Adrenal gland (tissue), 12 donors: ENCODE measurements around the gene ZNF135. TPM values are rescaled to one million over a fixed set of nuclear protein-coding genes. Genes with fewer than 3 reads are reported as not detected.

ENCODE experiments used
- DNase-seq, 7 donors: peaks; one replicate each; pipeline ENCODE4 v3.0.0-alpha.2; 2019 to 2020
- H3K27ac ChIP-seq, 5 donors: fragments of 200-600 bp; sonication (generic) in 4 of 5; 1 replicate in 3 of 5; 2 replicates in 2 of 5; pipeline versions ENCODE4 v1.5.1 to v1.8.0; 2016 to 2020; ENCODE audit warnings: mild to moderate bottlenecking in 1 of 5
- H3K27me3 ChIP-seq: fragments of 200-600 bp; 2 replicates; pipeline ENCODE4 v1.8.0; 2021
- H3K36me3 ChIP-seq, 2 donors: fragments of 200-600 bp; replicated peaks in 1 of 2; 1 replicate in 1 of 2; 2 replicates in 1 of 2; pipeline versions ENCODE4 v1.5.1 to v1.8.0; 2018 to 2022
- H3K4me1 ChIP-seq, 2 donors: fragments of 200-600 bp; replicated peaks in 1 of 2; 1 replicate in 1 of 2; 2 replicates in 1 of 2; pipeline versions ENCODE4 v1.5.1 to v1.8.0; 2018 to 2021
- H3K4me3 ChIP-seq, 4 donors: fragments of 200-600 bp; sonication (generic) in 3 of 4; one replicate each; pipeline ENCODE4 v1.5.1; 2016 to 2018
- H3K9me3 ChIP-seq, 3 donors: fragments of 200-600 bp; sonication (generic) in 1 of 3; replicated peaks in 1 of 3; 1 replicate in 2 of 3; 2 replicates in 1 of 3; pipeline versions ENCODE4 v1.5.1 to v1.8.0; 2016 to 2021
- POLR2A ChIP-seq, 2 donors: fragments of 450-650 bp; IDR thresholded peaks; one replicate each; pipeline ENCODE4 v1.6.1; 2017; ENCODE audit warnings: antibody characterized with exemption in 2 of 2, mild to moderate bottlenecking in 2 of 2, moderate library complexity in 1 of 2
- WGBS, 4 donors: extraction: QIAGEN DNeasy Blood & Tissue Kit in 2 of 4; methylation state at CpG; one replicate each; pipeline versions ENCODE4 v1.1.5 to v1.1.7; 2013 to 2017; 5-methylcytosine and 5-hydroxymethylcytosine counted together
- intact Hi-C, 2 donors: fragments of 100-400 bp; cut with DNase I; formaldehyde crosslinking; loops; one replicate each; pipeline versions ENCODE4 v1.14.1 to v1.15.0; 2022 to 2023
- polyA plus RNA-seq, 3 donors: library from polyadenylated mRNA; stranded (reverse); fragments of 200-250 nt in 2 of 3; fragments of 350-450 nt in 1 of 3; fragmentation: Illumina TruSeq in 1 of 3; extraction: RNeasy Lipid Tissue Mini Kit (QIAGEN cat#74804) in 1 of 3; gene quantifications; one replicate each; pipeline ENCODE4 v1.2.3, GENCODE V29; 2013 to 2014
- total RNA-seq, 9 donors: library from RNA; depleted of rRNA in 4 of 9; stranded (reverse); fragments of >200 nt in 4 of 9; fragments of 120-200 nt in 1 of 9; fragmentation: NEBNext Ultra II Directional in 1 of 9; extraction: Animal tissue kit (Norgen Biotek cat#: 25700) in 1 of 9; gene quantifications; one replicate each; pipeline versions ENCODE4 v1.1.0 to v1.2.4, GENCODE V29; 2013 to 2023
- TF ChIP-seq, protein P1 (sequence below), 6 experiments: fragments of 450-650 bp in 4 of 6; fragments of 200-600 bp in 2 of 6; sonication (generic) in 1 of 6; IDR thresholded peaks; 1 replicate in 5 of 6; 2 replicates in 1 of 6; pipeline versions ENCODE4 v1.5.1 to v1.8.0; 2016 to 2021; ENCODE audit warnings: antibody characterized with exemption in 6 of 6, mild to moderate bottlenecking in 2 of 6, moderate library complexity in 1 of 6
- donor health status: healthy with polysubstance abuse.
- donor health status: Bipolar disorder and iron deficiency.
- donor health status: DM: yes; HTN: yes; CAD: no.
- donor health status: DM: no; HTN: no; CAD: no.
- donor health status: DM: no; HTN: no; CAD: no.
- donor health status: DM: yes; HTN: yes; CAD: no.

ZNF135 gene
- total and polyA plus RNA-seq, 12 donors: 1.2 to 15.1 (median 4.5) TPM

DNA sequence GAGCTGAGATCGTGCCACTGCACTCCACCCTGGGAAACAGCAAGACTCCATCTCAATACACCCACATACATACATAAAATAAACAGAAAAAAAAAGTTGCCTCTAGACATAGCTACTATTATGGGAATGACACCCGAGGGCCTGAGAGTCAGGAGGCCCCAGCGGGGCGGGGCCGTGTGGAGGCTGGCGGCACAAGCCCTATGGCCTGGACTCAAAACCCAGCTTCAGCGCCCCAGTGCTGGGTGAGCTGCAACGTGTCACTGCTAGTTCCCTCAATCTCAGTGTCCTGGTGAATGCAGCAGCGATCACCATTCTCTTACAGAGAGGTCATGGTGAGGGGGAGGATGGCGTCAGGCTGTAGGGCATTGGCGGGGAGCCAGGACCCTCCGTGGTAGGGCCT, 34.4 kb upstream of the ZNF135 start:
- Histone ChIP-seq H3K27ac (no peak overlapping the region), H3K27me3 (no peaks in the 10 kb centered on the region), H3K4me3 (no peak overlapping the region), H3K9me3 (no peaks in the 10 kb centered on the region), H3K36me3 (no peaks in the 10 kb centered on the region), H3K4me1 (no peaks in the 10 kb centered on the region)
- no peak for TF ChIP-seq POLR2A (IDR thresholded peaks at IDR 0.05)
- TF ChIP-seq, protein P1, sequence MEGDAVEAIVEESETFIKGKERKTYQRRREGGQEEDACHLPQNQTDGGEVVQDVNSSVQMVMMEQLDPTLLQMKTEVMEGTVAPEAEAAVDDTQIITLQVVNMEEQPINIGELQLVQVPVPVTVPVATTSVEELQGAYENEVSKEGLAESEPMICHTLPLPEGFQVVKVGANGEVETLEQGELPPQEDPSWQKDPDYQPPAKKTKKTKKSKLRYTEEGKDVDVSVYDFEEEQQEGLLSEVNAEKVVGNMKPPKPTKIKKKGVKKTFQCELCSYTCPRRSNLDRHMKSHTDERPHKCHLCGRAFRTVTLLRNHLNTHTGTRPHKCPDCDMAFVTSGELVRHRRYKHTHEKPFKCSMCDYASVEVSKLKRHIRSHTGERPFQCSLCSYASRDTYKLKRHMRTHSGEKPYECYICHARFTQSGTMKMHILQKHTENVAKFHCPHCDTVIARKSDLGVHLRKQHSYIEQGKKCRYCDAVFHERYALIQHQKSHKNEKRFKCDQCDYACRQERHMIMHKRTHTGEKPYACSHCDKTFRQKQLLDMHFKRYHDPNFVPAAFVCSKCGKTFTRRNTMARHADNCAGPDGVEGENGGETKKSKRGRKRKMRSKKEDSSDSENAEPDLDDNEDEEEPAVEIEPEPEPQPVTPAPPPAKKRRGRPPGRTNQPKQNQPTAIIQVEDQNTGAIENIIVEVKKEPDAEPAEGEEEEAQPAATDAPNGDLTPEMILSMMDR (IDR thresholded peaks at IDR 0.05): no peak
- 84 to 93% (median 92%) methylated on average over 2 to 12 of the region's 12 CpGs for WGBS, 4 donors
- no peak for DNase-seq
- intact Hi-C loops: loop anchor here in 1 of 2 donors (5.0 kb wide), 1 partner anchor 133 kb away; no protein-coding TSS in a partner anchor

DNA sequence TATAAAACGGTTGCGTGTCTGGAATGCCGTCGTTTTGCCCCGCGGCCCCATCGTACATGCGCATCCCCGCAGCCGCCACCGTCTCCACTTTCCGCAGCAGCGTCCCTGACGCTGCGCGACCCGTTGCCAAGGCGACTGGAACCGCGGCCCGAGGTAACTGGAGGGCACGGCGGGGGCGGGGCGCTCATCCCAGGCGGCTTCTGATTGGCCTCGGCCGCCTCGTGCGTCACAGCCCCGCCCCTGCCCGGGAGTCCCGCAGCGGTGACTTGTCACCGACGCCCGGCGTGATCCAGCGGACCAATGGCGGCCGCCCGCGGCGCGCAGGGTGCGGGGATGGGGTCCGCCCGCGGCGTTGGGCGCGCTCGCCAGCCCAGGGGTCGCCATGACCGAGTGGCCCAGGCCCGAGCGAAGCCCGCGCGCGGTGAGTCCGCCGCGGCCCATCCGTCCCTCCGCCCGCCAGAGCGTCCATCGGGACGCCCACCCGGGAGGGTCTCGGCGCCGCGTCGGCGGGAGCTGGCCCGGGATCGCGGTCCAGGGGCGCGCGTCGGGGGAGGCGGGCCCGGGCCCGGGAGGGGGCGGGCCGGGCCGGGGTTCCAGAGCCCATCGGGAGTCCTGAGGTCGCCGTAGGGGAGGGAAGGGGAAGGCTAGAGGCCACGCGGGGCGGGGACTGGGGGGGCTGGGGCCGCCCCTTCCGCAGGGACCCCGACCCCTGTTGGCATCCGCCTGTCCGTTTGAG, 25.2 kb upstream of the ZNF135 start, which contains the start of gene ZSCAN1:
Gene ZSCAN1 (plus strand): TSS at position 285 of the 736 bp plus-strand sequence. CDS start 3,812 bp downstream, outside the sequence.
- Histone ChIP-seq H3K27me3 (no peaks in the 10 kb centered on the region), H3K27ac (no peak within 1 kb of the TSS), H3K4me1 (no peaks in the 10 kb centered on the region), H3K4me3 (peak within 1 kb of the TSS in 1 of 4 donors; percentile 48), H3K36me3 (no peaks in the 10 kb centered on the region), H3K9me3 (no peaks in the 10 kb centered on the region)
- 1 to 2% (median 1%) methylated on average over 8 to 101 of the region's 101 CpGs for WGBS, 4 donors
- TF ChIP-seq, protein P1 (IDR thresholded peaks at IDR 0.05): no peak
- peak in 1 of 2 donors; percentile 23 for TF ChIP-seq POLR2A (IDR thresholded peaks at IDR 0.05)
- intact Hi-C loops: no loop called here
- peak; percentile 65 to 96 (median 85) for DNase-seq

DNA sequence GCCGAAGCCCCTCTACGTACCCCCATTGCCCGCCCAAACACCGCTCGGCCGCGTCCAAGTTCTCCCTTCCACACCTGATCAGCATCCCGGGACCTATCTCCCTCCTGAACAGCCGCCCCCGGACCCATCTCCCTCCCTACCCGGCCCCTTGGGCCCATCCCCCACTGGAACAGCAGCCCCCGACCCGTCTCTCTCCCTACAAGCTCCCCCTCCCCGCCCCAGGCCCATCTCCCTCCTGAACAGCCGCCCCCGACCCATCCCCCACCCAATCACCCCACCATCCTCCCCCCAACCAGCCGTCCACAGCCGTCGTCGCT, 24.6 kb upstream of the ZNF135 start:
- TF ChIP-seq, protein P1 (IDR thresholded peaks at IDR 0.05): no peak
- TF ChIP-seq POLR2A (IDR thresholded peaks at IDR 0.05): no peak
- intact Hi-C loops: no loop called here
- Histone ChIP-seq H3K4me3 (peak overlapping the region in 1 of 4 donors; percentile 48), H3K4me1 (no peaks in the 10 kb centered on the region), H3K36me3 (no peaks in the 10 kb centered on the region), H3K27ac (no peak overlapping the region), H3K27me3 (no peaks in the 10 kb centered on the region), H3K9me3 (no peaks in the 10 kb centered on the region)
- no peak for DNase-seq
- WGBS, 4 donors: 4 to 12% (median 5%) methylated on average over 12 to 20 of the region's 20 CpGs

DNA sequence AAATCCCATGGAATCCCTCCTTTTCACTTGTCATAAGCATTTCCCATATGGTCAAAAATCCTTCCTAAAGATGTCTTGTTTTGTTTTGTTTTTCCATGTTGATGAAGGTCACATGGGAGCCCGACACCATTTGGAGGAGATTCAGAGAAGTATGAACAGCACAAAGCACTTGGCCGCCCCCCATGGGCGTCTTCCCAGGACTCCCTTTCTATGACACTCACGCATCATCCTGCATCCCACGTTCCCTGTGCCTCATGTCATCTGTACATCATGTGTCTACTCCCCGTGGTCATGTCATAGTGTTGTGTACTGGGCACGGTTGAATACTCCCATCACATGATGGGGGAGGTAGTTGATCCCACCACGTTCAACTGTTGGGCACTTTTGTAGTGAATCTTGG, 23.2 kb upstream of the ZNF135 start:
- Histone ChIP-seq H3K27me3 (no peaks in the 10 kb centered on the region), H3K4me3 (no peak overlapping the region), H3K36me3 (no peaks in the 10 kb centered on the region), H3K9me3 (no peaks in the 10 kb centered on the region), H3K27ac (no peak overlapping the region), H3K4me1 (no peaks in the 10 kb centered on the region)
- no peak for TF ChIP-seq POLR2A (IDR thresholded peaks at IDR 0.05)
- TF ChIP-seq, protein P1 (IDR thresholded peaks at IDR 0.05): no peak
- intact Hi-C loops: no loop called here
- WGBS, 4 donors: 67 to 79% (median 75%) methylated on average over 8 of the region's 8 CpGs
- DNase-seq: no peak
